NT2/D1 (cell line): ENCODE data around the gene SHLD2.

Experiments
- SUZ12 ChIP-seq: IDR thresholded peaks from 2 replicates; pipeline ENCODE4 v1.6.1; 2011; ENCODE audit not compliant: insufficient read length, insufficient read depth; ENCODE audit errors: extremely low read depth
- YY1 ChIP-seq: IDR thresholded peaks from 2 replicates; pipeline ENCODE4 v1.6.1; 2011; ENCODE audit not compliant: insufficient read length, insufficient read depth
- ZNF274 ChIP-seq: IDR thresholded peaks from 2 replicates; pipeline ENCODE4 v1.6.1; 2011; ENCODE audit warnings: mild to moderate bottlenecking, low read depth, low read length

DNA sequence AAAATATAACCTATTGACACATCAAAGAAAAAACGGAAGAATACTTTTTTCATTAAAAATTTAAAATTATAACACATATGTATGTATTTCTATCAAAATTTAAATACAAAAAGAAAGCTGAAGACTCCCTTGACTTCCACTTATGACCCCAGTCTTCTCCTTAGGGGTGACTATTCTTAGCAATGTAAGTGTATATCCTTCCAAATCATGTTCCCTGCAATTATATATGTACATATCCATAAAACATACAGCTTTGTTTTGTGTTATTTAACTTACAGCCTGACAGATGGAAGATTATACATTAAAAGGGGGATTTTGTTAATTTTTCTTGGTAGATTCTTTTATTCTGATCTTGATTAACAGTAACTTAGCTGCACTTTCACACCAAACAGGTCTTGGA lies 9.5 kb upstream of the SHLD2 start:
- no peak for TF ChIP-seq YY1
- no peak for TF ChIP-seq ZNF274
- TF ChIP-seq SUZ12: no peak
